ENCODE data around the gene BOD1L2. TPM values are rescaled to one million over a fixed set of nuclear protein-coding genes. Genes with fewer than 3 reads are reported as not detected.

BOD1L2 gene
- not detected for total RNA-seq
- not detected for polyA plus RNA-seq
- long read RNA-seq, donor 1, result 0 reads
- long read RNA-seq, donor 2, result 0 reads
- long read RNA-seq, donor 3, result 0 reads
- long read RNA-seq, donor 4, result 0 reads
- long read RNA-seq, donor 5, result 0 reads

- Histone ChIP-seq H3K4me1 (ENCODE audit: control insufficient read depth in 5 of 5, insufficient read depth in 5 of 5, low read length in 5 of 5) (peaks cover 0 to 19% (median 4%) of the 10 kb centered on the region in 5 donors), H3K27ac (ENCODE audit: low read depth in 1 of 2, low read length in 1 of 2) (no peak within 1 kb of the TSS), H3K9me3 (ENCODE audit: control insufficient read depth in 4 of 4, insufficient read depth in 3 of 4, low read length in 3 of 4) (peaks cover 0 to 6% (median 0%) of the 10 kb centered on the region in 4 donors), H3K27me3 (ENCODE audit: control insufficient read depth in 3 of 3, insufficient read depth in 3 of 3, low read length in 2 of 3) (peaks cover 0 to 5% (median 2%) of the 10 kb centered on the region in 3 donors), H3K4me3 (no peak within 1 kb of the TSS), H3K36me3 (ENCODE audit: control insufficient read depth in 4 of 4, insufficient read depth in 4 of 4, low read length in 4 of 4) (no peaks in the 10 kb centered on the region), H3K9ac (ENCODE audit: insufficient read depth in 1 of 2, low read length in 2 of 2) (no peak within 1 kb of the TSS)
- TF ChIP-seq CTCF (IDR thresholded peaks at IDR 0.05; ENCODE audit: control extremely low read depth, extremely low read depth), result no peak
- no peak for ATAC-seq (ENCODE audit: insufficient read depth, low FRiP score)
- no peak for DNase-seq
- WGBS, 2 donors, result 87 to 96% methylated on average over 50 of the region's 50 CpGs
Observed at GRCh38 chr18:57146956-57147636, at the start of gene BOD1L2. Gene BOD1L2, plus strand, starts transcription at chr18:57147087. Its CDS starts 226 bp downstream, at chr18:57147313.

GRCh38 chr18:57107140-57107832, 39.6 kb upstream of the BOD1L2 start:
- Histone ChIP-seq H3K9me3 (ENCODE audit: control insufficient read depth in 4 of 4, insufficient read depth in 3 of 4, low read length in 3 of 4) (peaks cover 0 to 8% (median 0%) of the 10 kb centered on the region in 4 donors), H3K27ac (ENCODE audit: low read depth in 1 of 2, low read length in 1 of 2) (no peak overlapping the region), H3K4me3 (no peak overlapping the region), H3K27me3 (ENCODE audit: control insufficient read depth in 3 of 3, insufficient read depth in 3 of 3, low read length in 2 of 3) (no peaks in the 10 kb centered on the region), H3K9ac (ENCODE audit: insufficient read depth in 1 of 2, low read length in 2 of 2) (no peak overlapping the region), H3K36me3 (ENCODE audit: control insufficient read depth in 4 of 4, insufficient read depth in 4 of 4, low read length in 4 of 4) (no peaks in the 10 kb centered on the region), H3K4me1 (ENCODE audit: control insufficient read depth in 5 of 5, insufficient read depth in 5 of 5, low read length in 5 of 5) (no peaks in the 10 kb centered on the region)
- TF ChIP-seq CTCF (IDR thresholded peaks at IDR 0.05; ENCODE audit: control extremely low read depth, extremely low read depth), result no peak
- WGBS, 2 donors, result 62 to 64% methylated on average over 4 of the region's 4 CpGs
- ATAC-seq (ENCODE audit: insufficient read depth, low FRiP score) (no peak), DNase-seq (peak; percentile 53 to 87 (median 79))

- TF ChIP-seq CTCF (IDR thresholded peaks at IDR 0.05; ENCODE audit: control extremely low read depth, extremely low read depth), result no peak
- ATAC-seq (ENCODE audit: insufficient read depth, low FRiP score), result no peak
- DNase-seq, result no peak
- 73 to 75% methylated on average over 4 of the region's 4 CpGs for WGBS, 2 donors
- H3K36me3 ChIP-seq (ENCODE audit: control insufficient read depth in 4 of 4, insufficient read depth in 4 of 4, low read length in 4 of 4), result no peaks in the 10 kb centered on the region
- H3K27me3 ChIP-seq (ENCODE audit: control insufficient read depth in 3 of 3, insufficient read depth in 3 of 3, low read length in 2 of 3), result no peaks in the 10 kb centered on the region
- H3K4me1 ChIP-seq (ENCODE audit: control insufficient read depth in 5 of 5, insufficient read depth in 5 of 5, low read length in 5 of 5), result no peaks in the 10 kb centered on the region
- no peak overlapping the region for H3K9ac ChIP-seq (ENCODE audit: insufficient read depth in 1 of 2, low read length in 2 of 2)
- H3K4me3 ChIP-seq, result no peak overlapping the region
- no peak overlapping the region for H3K27ac ChIP-seq (ENCODE audit: low read depth in 1 of 2, low read length in 1 of 2)
- peaks cover 0 to 2% (median 0%) of the 10 kb centered on the region in 4 donors for H3K9me3 ChIP-seq (ENCODE audit: control insufficient read depth in 4 of 4, insufficient read depth in 3 of 4, low read length in 3 of 4)
Observed at GRCh38 chr18:57110290-57110689, 36.6 kb upstream of the BOD1L2 start.

All from lung (tissue), 16 donors.